Right hindlimb (tissue), 1 donor: ENCODE measurements around the gene TCP11L2.
"Not testable (repeated sequence)": the region's sequence is repeated elsewhere in the genome, so short reads cannot be mapped to it uniquely, and the experiment has no call there.

Experiments used
- DNase-seq: peaks from one replicate; pipeline ENCODE4 v3.0.0-alpha.2; 2018

TCP11L2 gene

GRCh38 chr12:106345746-106346145 lies 43.2 kb downstream of the TCP11L2 start:
- peak; percentile 39 for DNase-seq

GRCh38 chr12:106348411-106348810 lies 45.9 kb downstream of the TCP11L2 start:
- no peak for DNase-seq

DNA sequence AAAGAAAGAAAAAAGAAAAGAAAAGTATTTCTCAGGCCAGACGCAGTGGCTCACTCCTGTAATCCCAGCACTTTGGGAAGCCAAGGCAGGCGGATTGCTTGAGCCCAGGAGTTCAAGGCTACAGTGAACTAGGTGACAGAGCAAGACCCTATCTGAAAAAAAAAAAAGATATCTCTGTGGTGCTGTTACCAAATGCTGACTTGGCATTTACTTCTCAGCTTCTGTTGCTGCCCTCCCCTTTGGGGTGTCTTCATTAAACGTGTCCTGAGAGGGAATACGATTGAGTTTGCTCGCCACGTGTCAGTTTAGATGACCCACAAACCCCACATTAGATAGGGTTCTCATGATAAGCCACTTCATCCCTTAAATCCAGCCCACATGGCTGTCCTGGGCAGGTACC lies 50.6 kb downstream of the TCP11L2 start:
- no peak for DNase-seq

- peak; percentile 98 for DNase-seq
Observed at GRCh38 chr12:106357549-106358395, 55.2 kb downstream of the TCP11L2 start, which contains the start of gene POLR3B. Gene POLR3B, plus strand, starts transcription at chr12:106357748. Its CDS starts 132 bp downstream, at chr12:106357880.

DNA sequence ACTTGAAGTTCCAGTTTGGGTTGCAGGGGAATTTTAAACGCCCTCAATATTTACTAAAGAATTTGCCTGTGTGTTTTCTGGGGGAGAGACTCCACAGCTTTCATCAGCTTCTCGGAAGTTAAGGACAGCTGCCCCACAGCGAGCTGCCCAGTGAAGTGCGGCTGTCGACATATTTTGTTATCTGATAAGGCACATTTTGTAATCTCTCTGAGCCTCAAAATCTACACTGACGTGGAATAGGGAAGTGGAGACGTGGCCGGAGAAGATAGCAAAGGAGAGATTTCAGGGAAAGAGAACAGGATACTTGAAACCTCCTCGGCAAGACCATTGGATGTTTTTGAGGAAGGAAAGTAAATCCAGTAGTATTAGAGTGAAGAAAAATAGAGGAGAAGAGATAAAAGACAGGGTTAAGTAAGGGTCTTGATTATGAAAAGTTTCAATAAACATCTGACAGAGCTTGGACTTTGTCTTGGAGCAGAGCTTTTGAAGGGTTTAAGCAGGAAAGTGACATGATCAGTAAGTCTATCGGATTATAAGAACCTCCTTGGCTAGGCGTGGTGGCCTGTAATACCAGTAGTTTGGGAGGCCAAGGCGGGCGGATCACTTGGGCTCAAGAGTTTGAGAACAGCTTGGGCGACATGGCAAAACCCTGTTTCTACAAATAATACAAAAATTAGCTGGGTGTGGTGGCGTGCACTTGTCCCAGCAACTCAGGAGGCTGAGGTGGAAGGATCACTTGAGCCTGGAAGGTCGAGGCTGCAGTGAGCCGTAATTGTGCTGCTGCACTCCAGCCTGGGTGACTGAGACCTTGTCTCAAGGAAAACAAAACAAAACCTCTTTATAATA lies 56.1 kb downstream of the TCP11L2 start:
- DNase-seq: peak; percentile 26

DNA sequence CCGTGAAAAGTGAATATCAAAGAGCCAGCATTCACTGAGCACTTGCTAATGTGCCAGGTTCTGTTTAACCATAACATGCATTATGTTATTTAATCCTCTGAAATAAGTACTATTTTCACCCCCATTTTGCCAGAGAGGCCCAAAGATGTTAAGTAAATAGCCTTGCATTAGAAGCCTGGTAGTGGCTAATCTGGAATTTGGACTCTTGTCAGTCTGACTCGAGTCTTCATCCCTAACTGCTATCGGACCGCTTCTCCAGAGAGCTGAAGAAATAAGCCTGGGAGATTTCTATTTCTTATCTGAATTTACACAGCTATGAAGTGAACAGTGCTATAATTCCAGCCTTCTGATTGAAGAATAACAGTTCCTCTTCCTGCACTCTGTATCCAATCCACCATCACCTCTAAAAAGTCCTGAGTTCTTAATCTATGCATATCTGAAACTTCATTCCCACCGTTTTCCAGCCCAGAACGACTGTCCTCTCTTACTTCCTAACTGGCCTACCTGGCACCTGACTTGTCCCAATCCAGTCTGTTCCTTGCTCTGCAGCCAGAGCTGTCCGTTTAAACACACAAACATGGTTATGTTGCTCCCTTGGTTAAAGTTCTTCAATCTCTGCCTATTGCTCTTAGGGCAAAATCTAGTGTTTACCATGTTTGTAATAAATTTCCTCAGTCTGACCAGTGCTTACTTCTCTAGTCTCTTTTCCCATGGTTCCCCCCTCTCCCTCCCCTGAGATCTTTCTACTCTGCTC lies 57.3 kb downstream of the TCP11L2 start:
- DNase-seq: no peak

DNA sequence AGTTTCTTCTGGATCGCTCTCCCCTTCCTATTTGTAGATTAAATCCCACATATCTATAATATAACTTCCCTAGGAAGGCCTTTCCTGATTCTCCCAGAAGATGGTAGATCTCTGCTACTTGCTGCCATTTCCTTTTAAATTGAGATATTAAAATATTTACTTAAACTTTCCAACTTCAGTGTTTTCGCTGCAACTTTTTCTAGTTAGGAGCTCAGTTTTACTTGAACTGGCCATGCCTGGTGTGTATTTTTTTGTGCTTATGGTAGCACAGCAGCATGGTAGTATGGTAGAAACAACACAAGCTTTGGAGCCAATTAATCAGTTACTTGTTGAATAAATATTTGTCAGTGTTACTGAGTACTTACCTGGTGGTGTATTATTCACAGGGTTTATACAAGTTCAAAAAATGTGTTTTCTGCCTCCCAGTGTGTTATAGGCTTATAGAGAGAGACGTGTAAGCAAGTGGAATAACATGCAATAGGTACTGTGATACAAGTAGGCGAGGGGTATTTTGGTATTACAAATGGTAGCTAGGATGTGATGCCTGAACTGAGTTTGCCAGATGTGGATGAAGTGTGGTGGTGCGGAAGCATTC lies 58.0 kb downstream of the TCP11L2 start:
- DNase-seq: no peak

- no peak for DNase-seq
Observed at GRCh38 chr12:106362971-106363370, 60.4 kb downstream of the TCP11L2 start.

DNA sequence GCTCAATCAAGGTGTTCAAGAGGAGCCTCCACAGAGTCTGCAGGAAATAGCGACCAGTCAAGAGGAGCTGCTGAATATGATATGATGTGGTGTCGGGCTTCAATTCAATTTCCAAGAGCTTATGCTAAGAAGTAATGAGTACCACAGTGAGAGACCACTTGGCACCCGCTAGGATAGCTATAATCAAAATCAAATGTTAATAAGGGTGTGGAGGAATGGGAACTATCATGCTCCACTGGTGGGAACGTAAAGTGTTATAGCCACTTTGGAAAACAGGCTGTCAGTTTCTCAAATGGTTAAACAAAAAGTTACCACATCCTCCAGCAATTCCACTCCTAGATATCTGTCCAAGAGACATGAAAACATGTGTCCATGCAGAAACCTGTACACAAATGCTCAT lies 61.7 kb downstream of the TCP11L2 start:
- DNase-seq: no peak

- no peak for DNase-seq
Observed at GRCh38 chr12:106369624-106370346, 67.3 kb downstream of the TCP11L2 start.

GRCh38 chr12:106378788-106379187 lies 76.3 kb downstream of the TCP11L2 start:
- no peak for DNase-seq

DNA sequence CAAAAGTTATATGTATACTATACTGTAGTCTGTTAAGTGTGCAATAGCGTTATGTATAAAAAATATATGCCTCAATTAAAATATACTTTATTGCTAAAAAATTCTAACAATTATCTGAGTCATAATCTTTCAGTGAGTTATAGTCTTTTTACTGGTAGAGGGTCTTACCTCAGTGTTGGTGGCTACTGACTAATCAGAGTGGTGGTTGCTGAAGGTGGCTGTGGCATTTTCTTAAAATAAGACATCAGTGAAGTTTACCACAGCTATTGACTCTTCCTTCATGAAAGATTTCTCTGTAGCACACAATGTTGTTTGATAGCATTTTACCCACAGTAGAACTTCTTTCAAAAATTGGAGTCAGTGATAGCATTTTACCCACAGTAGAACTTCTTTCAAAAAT lies 78.4 kb downstream of the TCP11L2 start:
- no peak for DNase-seq

GRCh38 chr12:106381866-106382265 lies 79.3 kb downstream of the TCP11L2 start:
- DNase-seq: not testable (repeated sequence)

- DNase-seq: no peak
Observed at GRCh38 chr12:106386813-106387535, 84.4 kb downstream of the TCP11L2 start.

DNA sequence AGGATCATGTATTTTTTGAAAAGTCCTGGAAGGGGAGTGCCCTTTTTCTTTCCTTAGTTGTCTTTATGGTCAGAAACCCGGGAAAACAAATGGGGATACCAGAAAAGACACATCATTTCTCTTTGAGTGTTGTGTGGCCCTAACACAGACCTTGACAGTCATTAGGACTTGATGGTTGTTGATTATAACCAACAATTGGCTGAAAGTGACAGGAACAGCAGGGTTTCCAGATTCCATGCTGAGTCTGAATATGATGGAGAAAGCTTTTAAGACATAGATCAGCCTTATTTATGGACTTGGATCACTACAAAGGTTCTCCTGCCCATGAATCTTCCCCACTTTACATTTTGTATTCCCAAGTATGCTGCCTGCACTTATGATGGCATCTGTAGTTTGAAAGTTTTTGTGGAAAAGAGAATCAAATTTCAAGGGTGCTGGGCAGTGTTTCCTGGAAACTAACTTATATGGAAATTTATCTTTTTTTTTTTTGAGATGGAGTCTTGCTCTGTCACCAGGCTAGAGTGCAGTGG lies 85.4 kb downstream of the TCP11L2 start:
- no peak for DNase-seq

DNA sequence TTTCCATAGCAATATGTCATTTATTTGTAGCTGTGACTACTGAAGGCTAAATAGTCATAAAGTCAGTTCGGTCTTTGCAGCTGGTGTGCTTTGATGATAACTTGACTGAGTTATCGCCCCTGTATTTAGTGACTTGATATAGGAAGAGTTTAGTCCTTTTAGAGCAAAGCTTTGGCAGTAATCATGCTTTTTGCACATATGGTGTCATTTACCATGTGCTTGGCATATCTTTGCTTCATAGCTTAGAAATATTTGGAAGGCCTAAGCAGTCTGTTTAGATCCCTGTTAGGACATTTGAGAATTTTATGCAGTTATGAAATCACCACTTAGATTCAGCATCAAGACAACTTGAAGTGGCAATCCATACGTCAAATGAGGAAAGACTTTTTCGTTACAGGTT lies 86.6 kb downstream of the TCP11L2 start:
- no peak for DNase-seq

GRCh38 chr12:106392759-106393158 lies 90.2 kb downstream of the TCP11L2 start:
- DNase-seq: no peak
